GM21367 (cell line): ENCODE data around the gene JAK3.
"Not testable (repeated sequence)": the region's sequence is repeated elsewhere in the genome, so short reads cannot be mapped to it uniquely, and the experiment has no call there.

ENCODE experiments used
- ATAC-seq: cut with Tn5 transposase; IDR thresholded peaks from one replicate; pipeline ENCODE4 v1.9.1; 2021; ENCODE audit not compliant: unreplicated experiment

The JAK3 gene

DNA sequence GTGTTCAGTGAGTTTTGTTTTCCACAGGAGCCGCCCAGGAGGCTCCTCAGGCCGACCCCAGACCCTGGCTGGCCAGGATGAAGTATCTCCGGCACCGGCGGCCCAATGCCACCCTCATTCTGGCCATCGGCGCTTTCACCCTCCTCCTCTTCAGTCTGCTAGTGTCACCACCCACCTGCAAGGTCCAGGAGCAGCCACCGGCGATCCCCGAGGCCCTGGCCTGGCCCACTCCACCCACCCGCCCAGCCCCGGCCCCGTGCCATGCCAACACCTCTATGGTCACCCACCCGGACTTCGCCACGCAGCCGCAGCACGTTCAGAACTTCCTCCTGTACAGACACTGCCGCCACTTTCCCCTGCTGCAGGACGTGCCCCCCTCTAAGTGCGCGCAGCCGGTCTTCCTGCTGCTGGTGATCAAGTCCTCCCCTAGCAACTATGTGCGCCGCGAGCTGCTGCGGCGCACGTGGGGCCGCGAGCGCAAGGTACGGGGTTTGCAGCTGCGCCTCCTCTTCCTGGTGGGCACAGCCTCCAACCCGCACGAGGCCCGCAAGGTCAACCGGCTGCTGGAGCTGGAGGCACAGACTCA lies 40.0 kb downstream of the JAK3 start:
- ATAC-seq: no peak

DNA sequence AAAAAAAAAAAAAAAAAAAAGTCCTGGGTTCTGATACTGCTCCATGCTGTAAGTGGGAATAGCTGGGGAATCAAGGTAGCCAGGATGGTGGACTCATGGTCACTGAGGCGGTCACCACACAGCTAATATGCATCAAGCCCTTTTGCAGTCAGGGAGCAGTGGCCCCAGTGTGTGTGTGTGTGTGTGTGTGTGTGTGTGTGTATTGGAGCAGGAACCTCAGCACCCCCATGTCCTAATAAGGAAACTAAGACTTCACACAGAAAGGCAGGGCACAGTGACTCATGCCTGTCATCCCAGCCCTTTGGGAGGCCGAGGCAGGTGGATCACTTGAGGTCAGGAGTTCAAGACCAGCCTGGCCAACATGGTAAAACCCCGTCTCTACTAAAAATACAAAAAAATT lies 40.8 kb downstream of the JAK3 start:
- no peak for ATAC-seq

GRCh38 chr19:17805427-17805826 lies 42.4 kb downstream of the JAK3 start:
- no peak for ATAC-seq

- no peak for ATAC-seq
Observed at GRCh38 chr19:17803264-17803896, 44.4 kb downstream of the JAK3 start.

- ATAC-seq: no peak
Observed at GRCh38 chr19:17802137-17802858, 45.5 kb downstream of the JAK3 start.

DNA sequence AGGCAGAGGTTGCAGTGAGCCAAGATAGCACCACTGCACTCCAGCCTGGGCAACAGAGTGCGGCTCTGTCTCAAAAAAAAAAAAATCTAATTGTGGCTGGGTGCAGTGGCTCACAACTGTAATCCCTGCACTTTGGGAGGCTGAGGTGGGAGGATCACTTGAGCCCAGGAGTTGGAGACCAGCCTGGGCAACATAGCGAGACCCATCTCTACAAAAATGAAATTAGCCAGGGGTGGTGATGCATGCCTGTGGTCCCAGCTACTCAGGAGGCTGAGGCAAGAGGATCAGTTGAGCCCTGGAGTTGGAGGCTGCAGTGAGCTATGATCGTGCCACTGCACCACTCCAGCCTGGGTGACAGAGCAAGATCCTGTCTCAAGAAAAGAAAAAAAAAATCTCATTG lies 49.2 kb downstream of the JAK3 start:
- ATAC-seq: not testable (repeated sequence)

GRCh38 chr19:17797424-17798201 lies 50.2 kb downstream of the JAK3 start:
- ATAC-seq: no peak

GRCh38 chr19:17796838-17797423 lies 50.9 kb downstream of the JAK3 start:
- no peak for ATAC-seq

DNA sequence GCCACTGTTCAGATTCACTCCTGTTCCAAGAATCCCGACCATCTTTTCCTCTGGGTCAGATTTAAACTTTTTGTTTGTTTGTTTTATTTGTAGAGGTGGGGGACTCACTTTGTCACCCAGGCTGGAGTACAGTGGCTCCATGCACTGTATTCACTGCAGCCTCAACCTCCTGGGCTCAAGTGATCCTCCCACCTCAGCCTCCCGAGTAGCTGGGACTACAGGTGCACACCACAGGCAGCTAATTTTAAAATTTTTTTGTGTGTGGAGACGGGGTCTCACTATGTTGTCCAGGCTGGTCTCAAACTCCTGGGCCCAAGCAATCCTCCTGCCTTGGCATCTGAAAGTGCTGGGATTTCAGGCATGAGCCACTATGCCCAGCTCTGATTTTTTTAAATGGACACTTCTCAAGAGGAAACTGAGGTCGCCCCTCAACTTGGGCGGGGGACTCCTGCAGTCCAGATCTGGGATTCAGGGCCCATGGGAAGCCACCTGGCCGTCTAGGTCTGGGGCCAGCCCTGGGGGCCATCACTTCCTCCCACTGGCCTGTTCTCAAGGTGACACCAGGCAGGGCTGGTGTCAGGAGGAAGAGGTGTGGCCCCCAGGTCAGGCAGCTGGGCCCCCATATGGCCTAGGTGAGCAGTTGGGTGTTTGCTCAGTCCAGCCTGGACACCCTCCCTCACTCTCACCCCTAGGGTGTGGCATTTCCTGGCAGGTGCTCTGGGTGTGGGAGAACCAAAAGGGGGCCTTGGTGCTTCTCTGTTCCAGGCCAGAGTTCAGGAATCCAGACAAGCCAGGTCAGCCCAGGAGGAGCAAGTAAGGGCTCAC lies 51.6 kb downstream of the JAK3 start:
- no peak for ATAC-seq

DNA sequence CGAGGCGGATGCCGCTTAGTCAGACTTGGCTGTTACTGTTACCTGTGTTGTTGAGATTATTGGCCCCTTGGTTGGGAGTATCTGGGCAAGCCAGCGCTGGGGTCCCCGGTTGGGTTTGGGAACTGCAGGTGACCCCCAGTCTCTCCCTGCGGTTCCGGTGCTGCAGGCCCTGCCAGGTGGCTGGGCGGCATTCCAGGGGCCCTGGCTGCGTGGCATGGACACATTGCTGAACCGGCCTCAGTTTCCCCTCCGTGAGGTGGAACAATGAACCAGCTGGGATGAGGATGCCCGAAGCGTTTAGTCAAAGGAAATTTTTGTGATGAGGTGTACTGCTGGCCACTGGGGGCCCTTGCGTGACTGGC lies 52.3 kb downstream of the JAK3 start:
- no peak for ATAC-seq

- ATAC-seq: no peak
Observed at GRCh38 chr19:17794731-17795494, 52.9 kb downstream of the JAK3 start, which contains the start of gene B3GNT3. TSS of gene B3GNT3 (plus strand) at chr19:17795138. CDS start at chr19:17807808, 12,670 bp downstream.

DNA sequence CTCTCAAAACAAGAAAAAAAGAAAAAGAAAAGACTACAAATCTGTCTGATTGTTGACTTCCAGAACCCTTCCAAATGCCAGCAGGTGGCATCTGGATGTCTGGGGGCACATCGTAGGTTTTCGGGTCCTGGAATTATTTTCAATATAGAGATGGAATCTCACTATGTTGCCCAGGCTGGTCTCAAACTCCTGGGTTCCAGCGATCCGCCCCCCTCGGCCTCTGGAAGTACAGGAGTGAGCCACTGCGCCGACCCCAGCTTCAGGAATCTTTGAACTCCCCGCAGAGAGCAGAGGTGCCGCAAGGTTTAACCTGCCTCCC lies 53.4 kb downstream of the JAK3 start:
- no peak for ATAC-seq

DNA sequence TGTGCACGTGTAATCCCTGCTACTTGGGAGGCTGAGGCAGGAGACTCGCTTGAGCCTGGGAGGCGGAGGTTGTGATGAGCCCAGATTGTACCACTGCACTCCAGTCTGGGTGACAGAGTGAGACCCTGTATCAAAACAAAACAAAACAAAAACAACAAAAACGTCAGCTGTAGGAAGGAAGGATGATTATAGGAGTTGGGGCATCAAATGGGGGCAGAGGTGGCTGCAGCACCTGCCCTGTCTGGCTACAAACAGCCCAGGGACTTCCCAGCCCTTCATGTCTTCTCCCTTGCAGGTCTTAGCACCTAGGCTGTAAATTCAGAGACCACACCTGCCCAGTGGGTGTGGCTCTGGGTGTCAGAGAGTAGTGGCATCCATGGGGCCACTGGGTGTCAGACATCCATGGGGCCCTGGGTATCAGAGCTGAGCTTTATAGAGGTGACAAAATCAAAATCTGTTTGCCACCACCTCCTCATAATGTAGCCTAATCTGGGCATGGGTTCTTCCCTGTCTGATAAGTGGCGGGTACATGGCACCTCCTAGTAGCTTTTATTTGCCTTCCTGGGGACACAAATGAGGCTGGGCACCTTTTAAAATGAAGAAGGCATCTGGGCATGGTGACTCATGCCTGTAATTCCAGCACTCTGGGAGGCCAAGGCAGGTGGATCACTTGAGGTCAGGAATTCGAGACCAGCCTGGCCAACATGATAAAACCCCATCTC lies 57.6 kb downstream of the JAK3 start:
- no peak for ATAC-seq

GRCh38 chr19:17788632-17789031 lies 59.1 kb downstream of the JAK3 start:
- ATAC-seq: no peak

DNA sequence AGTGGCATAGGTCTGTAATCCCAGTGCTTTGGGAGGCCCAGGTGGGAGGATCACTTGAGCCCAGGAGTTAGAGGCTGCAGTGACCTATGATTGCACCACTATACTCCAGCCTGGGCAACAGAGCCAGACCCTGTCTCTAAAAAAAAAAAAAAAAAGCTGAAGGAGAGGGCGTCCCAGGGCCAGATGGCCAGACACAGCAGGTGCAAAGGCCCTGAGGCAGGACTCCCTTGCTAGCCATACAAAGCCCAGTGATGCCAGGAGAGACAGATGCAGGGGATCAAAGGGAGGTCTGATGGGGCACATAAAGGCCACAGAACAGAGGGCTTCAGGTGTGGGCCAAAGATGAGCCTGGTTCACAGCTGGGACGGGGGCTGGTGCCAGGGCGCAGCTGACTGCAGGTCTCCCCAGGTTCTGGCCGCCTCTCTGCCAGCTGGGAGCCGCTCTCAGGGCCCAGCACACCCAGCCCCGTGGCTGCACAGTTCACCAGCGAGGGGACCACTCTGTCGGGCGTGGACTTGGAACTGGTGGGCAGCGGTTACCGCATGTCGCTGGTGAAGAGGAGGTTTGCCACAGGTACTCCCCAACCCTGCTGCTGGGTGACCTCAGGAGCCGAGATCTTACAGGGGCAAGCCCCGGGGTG lies 60.4 kb downstream of the JAK3 start:
- no peak for ATAC-seq

DNA sequence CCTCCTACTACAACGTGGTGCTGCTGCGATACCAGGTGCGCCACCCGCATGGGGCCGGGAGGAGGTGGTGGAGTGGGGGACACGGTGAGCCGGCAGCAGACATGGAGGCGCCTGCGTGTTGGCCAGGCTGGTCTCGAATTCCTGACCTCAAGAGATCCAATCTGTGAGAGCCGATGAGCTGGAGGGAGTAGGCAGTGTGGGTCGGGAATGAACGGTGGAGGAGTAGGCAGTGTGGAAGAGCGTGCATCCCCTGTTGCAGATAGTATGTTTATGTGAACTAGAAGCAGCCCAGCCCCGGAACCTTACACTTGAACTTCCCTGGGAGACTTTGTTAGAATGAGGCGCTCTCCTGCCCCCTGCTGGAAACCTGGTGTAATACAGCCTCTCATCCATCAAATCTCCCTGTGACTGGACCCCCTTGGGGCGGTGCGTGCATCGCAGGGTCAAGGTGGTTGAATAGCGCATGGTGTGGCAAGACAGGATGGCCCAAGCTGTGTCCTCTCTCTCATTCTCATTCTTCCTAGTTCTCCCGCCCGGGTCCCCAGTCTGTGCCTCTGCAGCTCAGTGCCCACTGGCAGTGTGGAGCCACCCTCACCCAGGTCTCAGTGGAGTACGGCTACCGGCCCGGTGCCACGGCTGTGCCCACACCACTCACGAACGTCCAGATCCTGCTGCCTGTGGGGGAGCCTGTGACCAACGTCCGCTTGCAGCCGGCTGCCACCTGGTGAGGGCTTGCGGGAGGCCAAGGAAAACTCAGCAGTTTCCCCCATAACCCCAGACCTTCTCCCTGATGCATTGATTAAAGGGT lies 63.4 kb downstream of the JAK3 start:
- ATAC-seq: no peak

DNA sequence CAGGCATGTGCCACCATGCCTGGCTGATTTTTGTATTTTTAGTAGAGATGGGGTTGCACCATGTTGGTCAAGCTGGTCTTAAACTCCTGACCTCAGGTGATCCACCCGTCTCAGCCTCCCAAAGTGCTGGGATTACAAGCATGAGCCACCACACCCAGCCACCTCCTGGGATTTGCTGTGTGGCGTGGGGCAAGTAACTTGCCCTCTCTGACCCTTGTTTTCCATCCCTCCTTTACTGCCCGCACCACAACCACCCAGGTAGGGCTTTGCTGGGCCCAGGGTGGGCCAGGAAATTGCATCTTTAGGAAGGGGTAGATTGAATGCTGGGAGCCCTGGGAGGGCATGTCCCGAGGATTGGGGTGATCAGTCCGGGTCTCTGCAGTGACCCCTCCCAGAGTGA lies 64.1 kb downstream of the JAK3 start:
- not testable (repeated sequence) for ATAC-seq

GRCh38 chr19:17780781-17781180 lies 67.0 kb downstream of the JAK3 start:
- ATAC-seq: no peak
